Activated CD4-positive, CD25-positive, alpha-beta regulatory T cell (primary cell): ENCODE results near the gene SNU13.
"Not testable (repeated sequence)": the region's sequence is repeated elsewhere in the genome, so short reads cannot be mapped to it uniquely, and the experiment has no call there.

Experiments
- DNase-seq, 4 experiments: peaks; one replicate each; lab custom pipeline; 2025; lab: John Stamatoyannopoulos, UW

SNU13 gene

DNA sequence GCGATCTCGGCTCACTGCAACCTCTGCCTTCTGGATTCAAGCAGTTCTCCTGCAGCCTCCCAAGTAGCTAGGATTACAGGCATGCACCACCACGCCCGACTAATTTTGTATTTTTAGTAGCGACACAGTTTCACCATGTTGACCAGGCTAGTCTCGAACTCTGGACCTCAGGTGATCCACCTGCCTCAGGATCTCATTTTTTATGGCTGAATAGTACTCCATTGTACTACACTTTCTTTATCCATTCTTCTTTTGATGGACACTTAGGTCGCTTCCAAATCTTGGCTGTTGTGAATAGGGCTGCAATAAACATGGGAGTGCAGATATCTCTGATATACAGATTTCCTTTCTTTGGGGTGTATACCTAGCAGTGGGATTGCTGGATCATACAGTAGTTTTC is 46.8 kb downstream of the SNU13 start:
- no peak for DNase-seq

GRCh38 chr22:41638748-41639147 is 49.9 kb downstream of the SNU13 start:
- DNase-seq = no peak

- no peak for DNase-seq
Observed at GRCh38 chr22:41638124-41638523, 50.5 kb downstream of the SNU13 start.

GRCh38 chr22:41637623-41638022 is 51.0 kb downstream of the SNU13 start:
- DNase-seq = not testable (repeated sequence)

DNA sequence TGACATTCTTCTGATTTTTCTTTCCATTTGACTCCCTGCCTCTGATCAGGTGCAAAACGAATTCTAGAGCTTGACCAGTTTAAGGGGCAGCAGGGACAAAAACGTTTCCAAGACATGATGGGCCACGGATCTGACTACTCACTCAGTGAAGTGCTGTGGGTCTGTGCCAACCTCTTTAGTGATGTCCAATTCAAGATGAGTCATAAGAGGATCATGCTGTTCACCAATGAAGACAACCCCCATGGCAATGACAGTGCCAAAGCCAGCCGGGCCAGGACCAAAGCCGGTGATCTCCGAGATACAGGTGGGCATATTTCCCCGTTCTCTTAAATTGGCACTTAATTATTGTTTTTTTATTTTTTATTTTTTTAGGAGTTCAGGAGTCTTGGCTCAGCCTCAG is 52.2 kb downstream of the SNU13 start:
- no peak for DNase-seq

- not testable (repeated sequence) for DNase-seq
Observed at GRCh38 chr22:41634610-41635009, 54.1 kb downstream of the SNU13 start.

DNA sequence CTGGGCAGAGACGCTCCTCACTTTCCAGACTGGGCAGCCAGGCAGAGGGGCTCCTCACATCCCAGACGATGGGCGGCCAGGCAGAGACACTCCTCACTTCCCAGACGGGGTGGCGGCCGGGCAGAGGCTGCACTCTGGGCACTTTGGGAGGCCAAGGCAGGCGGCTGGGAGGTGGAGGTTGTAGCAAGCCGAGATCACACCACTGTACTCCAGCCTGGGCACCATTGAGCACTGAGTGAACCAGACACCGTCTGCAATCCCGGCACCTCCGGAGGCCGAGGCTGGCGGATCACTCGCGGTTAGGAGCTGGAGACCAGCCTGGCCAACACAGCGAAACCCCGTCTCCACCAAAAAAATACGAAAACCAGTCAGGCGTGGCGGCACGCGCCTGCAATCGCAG is 57.1 kb downstream of the SNU13 start:
- not testable (repeated sequence) for DNase-seq

DNA sequence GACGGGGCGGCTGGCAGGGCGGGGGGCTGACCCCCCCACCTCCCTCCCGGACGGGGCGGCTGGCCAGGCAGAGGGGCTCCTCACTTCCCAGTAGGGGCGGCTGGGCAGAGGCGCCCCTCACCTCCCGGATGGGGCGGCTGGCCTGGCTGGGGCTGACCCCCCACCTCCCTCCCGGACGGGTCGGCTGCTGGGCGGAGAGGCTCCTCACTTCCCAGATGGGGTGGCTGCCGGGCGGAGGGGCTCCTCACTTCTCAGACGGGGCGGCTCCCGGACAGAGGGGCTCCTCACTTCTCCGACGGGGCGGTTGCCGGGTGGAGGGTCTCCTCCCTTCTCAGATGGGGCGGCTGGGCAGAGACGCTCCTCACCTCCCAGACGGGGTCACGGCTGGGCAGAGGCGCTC is 57.6 kb downstream of the SNU13 start:
- DNase-seq = not testable (repeated sequence)

DNA sequence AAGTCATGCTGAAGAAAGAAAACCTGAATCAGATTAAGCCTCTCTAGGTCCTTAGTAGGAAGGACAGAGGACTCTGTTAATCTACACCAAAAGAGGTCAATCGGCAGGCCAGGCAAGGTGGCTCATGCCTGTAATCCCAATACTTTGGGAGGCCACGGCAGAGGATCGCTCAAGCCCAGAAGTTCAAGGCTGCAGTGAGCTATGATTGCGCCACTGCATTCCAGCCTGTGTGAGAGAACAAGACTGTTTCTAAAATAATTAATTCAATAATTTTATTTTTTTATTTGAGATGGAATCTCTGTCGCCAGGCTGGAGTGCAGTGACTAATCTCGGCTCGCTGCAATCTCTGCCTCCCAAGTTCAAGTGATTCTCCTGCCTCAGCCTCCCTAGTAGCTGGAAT is 63.1 kb downstream of the SNU13 start:
- DNase-seq = no peak
